ENCODE measurements around the gene MLIP. TPM values are rescaled to one million over a fixed set of nuclear protein-coding genes. Genes with fewer than 3 reads are reported as not detected.
A peak's percentile ranks its signal among the peaks of the same experiment; 100 is the strongest.

The MLIP gene
- total RNA-seq, 1 donor from 2014 or later = not detected

- Mint-ChIP-seq H3K27ac (no peak overlapping the region), H3K36me3 (no peaks in the 10 kb centered on the region), H3K4me1 (no peaks in the 10 kb centered on the region), H3K4me3 (no peak overlapping the region), H3K27me3 (ENCODE audit: insufficient read depth, low read depth) (no peaks in the 10 kb centered on the region), H3K9me3 (no peaks in the 10 kb centered on the region)
- Histone ChIP-seq H4K20me1 (ENCODE audit: low read depth) (no peaks in the 10 kb centered on the region), H3K36me3 (no peaks in the 10 kb centered on the region), H3F3A (ENCODE audit: low read depth) (no peaks in the 10 kb centered on the region), H3K4me1 (no peaks in the 10 kb centered on the region), H3K79me2 (ENCODE audit: low read depth) (no peaks in the 10 kb centered on the region), H3K4me2 (no peak overlapping the region), H3K9ac (no peak overlapping the region), H3K27me3 (no peaks in the 10 kb centered on the region), H2AFZ (replicated peaks) (peak overlapping the region; percentile 50), H3K4me3 (no peak overlapping the region), H3K9me3 (ENCODE audit: low read depth) (no peaks in the 10 kb centered on the region), H3K27ac (no peak overlapping the region)
- TF ChIP-seq CTCF (IDR thresholded peaks at IDR 0.05) = no peak
- no peak for TF ChIP-seq EZH2phosphoT487 (IDR thresholded peaks at IDR 0.05)
- TF ChIP-seq EZH2 (IDR thresholded peaks at IDR 0.05) = no peak
- no peak for DNase-seq (ENCODE audit: low spot score)
Observed at GRCh38 chr6:54217018-54217417, 105.8 kb downstream of the MLIP start.

GRCh38 chr6:54222217-54222616 lies 111.0 kb downstream of the MLIP start:
- Mint-ChIP-seq H3K9me3 (peaks cover 6% of the 10 kb centered on the region), H3K27ac (no peak overlapping the region), H3K4me3 (no peak overlapping the region), H3K36me3 (no peaks in the 10 kb centered on the region), H3K4me1 (no peaks in the 10 kb centered on the region), H3K27me3 (ENCODE audit: insufficient read depth, low read depth) (peaks cover 2% of the 10 kb centered on the region)
- Histone ChIP-seq H3K27ac (no peak overlapping the region), H3K9ac (no peak overlapping the region), H3F3A (ENCODE audit: low read depth) (no peaks in the 10 kb centered on the region), H3K79me2 (ENCODE audit: low read depth) (no peaks in the 10 kb centered on the region), H3K9me3 (ENCODE audit: low read depth) (no peaks in the 10 kb centered on the region), H3K4me1 (no peaks in the 10 kb centered on the region), H3K4me2 (no peak overlapping the region), H3K36me3 (no peaks in the 10 kb centered on the region), H4K20me1 (ENCODE audit: low read depth) (no peaks in the 10 kb centered on the region), H2AFZ (replicated peaks) (no peak overlapping the region), H3K27me3 (no peaks in the 10 kb centered on the region), H3K4me3 (no peak overlapping the region)
- DNase-seq (ENCODE audit: low spot score) = no peak
- TF ChIP-seq EZH2phosphoT487 (IDR thresholded peaks at IDR 0.05) = no peak
- TF ChIP-seq EZH2 (IDR thresholded peaks at IDR 0.05) = no peak
- no peak for TF ChIP-seq CTCF (IDR thresholded peaks at IDR 0.05)

GRCh38 chr6:54232703-54233102 lies 121.5 kb downstream of the MLIP start:
- Histone ChIP-seq H3K36me3 (no peaks in the 10 kb centered on the region), H3F3A (ENCODE audit: low read depth) (no peaks in the 10 kb centered on the region), H3K4me3 (no peak overlapping the region), H3K27me3 (no peaks in the 10 kb centered on the region), H3K4me1 (no peaks in the 10 kb centered on the region), H2AFZ (replicated peaks) (no peak overlapping the region), H3K27ac (no peak overlapping the region), H3K9me3 (ENCODE audit: low read depth) (no peaks in the 10 kb centered on the region), H4K20me1 (ENCODE audit: low read depth) (no peaks in the 10 kb centered on the region), H3K79me2 (ENCODE audit: low read depth) (no peaks in the 10 kb centered on the region), H3K9ac (no peak overlapping the region), H3K4me2 (no peak overlapping the region)
- no peaks in the 10 kb centered on the region for H3K9me3 Mint-ChIP-seq
- H3K4me3 Mint-ChIP-seq = no peak overlapping the region
- no peak for DNase-seq (ENCODE audit: low spot score)
- no peaks in the 10 kb centered on the region for H3K4me1 Mint-ChIP-seq
- no peak overlapping the region for H3K27ac Mint-ChIP-seq
- TF ChIP-seq EZH2phosphoT487 (IDR thresholded peaks at IDR 0.05) = no peak
- no peak for TF ChIP-seq CTCF (IDR thresholded peaks at IDR 0.05)
- no peak for TF ChIP-seq EZH2 (IDR thresholded peaks at IDR 0.05)
- H3K36me3 Mint-ChIP-seq = no peaks in the 10 kb centered on the region
- H3K27me3 Mint-ChIP-seq (ENCODE audit: insufficient read depth, low read depth) = no peaks in the 10 kb centered on the region

Data from neural progenitor cell (in vitro differentiated cells).